Sigmoid colon (tissue), 7 donors: ENCODE results near the gene MSANTD2. TPM values are rescaled to one million over a fixed set of nuclear protein-coding genes. Genes with fewer than 3 reads are reported as not detected.

Experiments used
- DNase-seq: peaks from one replicate; pipeline ENCODE4 v3.0.0-alpha.2; 2019
- H3K27ac ChIP-seq, 4 donors: fragments of 200-600 bp; sonication (generic); one replicate each; pipeline ENCODE4 v1.5.1; 2016 to 2019; ENCODE audit warnings: mild to moderate bottlenecking in 1 of 4
- H3K27me3 ChIP-seq, 3 donors: fragments of 200-600 bp; sonication (generic); one replicate each; pipeline ENCODE4 v1.5.1; 2019; ENCODE audit warnings: mild to moderate bottlenecking in 1 of 3
- H3K36me3 ChIP-seq, 4 donors: fragments of 200-600 bp; sonication (generic); one replicate each; pipeline ENCODE4 v1.5.1; 2016 to 2019
- H3K4me1 ChIP-seq, 4 donors: fragments of 200-600 bp; sonication (generic); one replicate each; pipeline ENCODE4 v1.5.1; 2017 to 2019
- H3K4me3 ChIP-seq, 4 donors: fragments of 200-600 bp; sonication (generic); one replicate each; pipeline ENCODE4 v1.5.1; 2017 to 2019; ENCODE audit warnings: mild to moderate bottlenecking in 2 of 4, moderate library complexity in 1 of 4
- H3K9me3 ChIP-seq, 4 donors: fragments of 200-600 bp in 3 of 4; sonication (generic) in 3 of 4; one replicate each; pipeline versions ENCODE4 v1.5.1 to v1.6.1; 2013 to 2019
- EP300 ChIP-seq, 4 donors: sonication (generic); formaldehyde crosslinking; IDR thresholded peaks; one replicate each; pipeline ENCODE4 v1.6.1; 2017; ENCODE audit warnings: antibody characterized with exemption in 4 of 4
- POLR2A ChIP-seq, 2 donors: fragments of 450-650 bp; IDR thresholded peaks; one replicate each; pipeline ENCODE4 v1.6.1; 2016; ENCODE audit warnings: antibody characterized with exemption in 2 of 2, mild to moderate bottlenecking in 2 of 2, moderate library complexity in 2 of 2
- POLR2AphosphoS5 ChIP-seq, 4 donors: sonication (generic); formaldehyde crosslinking; IDR thresholded peaks; one replicate each; pipeline ENCODE4 v1.6.1; 2017; ENCODE audit warnings: antibody characterized with exemption in 4 of 4
- WGBS, 2 donors: extraction: QIAGEN DNeasy Blood & Tissue Kit; methylation state at CpG; one replicate each; pipeline ENCODE4 v1.1.7; 2013; 5-methylcytosine and 5-hydroxymethylcytosine counted together
- intact Hi-C: fragments of 100-400 bp; cut with DNase I; formaldehyde crosslinking; loops from one replicate; pipeline ENCODE4 v1.15.1; 2023
- polyA plus RNA-seq, 3 donors: library from polyadenylated mRNA; stranded (reverse); fragments of 200-250 nt; gene quantifications; one replicate each; pipeline ENCODE4 v1.2.3, GENCODE V29; 2013
- total RNA-seq, 4 donors: library from RNA; depleted of rRNA; stranded (reverse); fragments of >200 nt; gene quantifications; one replicate each; pipeline ENCODE4 v1.1.0, GENCODE V29; 2016
- TF ChIP-seq, protein P1 (sequence below), 4 experiments: fragments of 450-650 bp in 3 of 4; fragments of 200-600 bp in 1 of 4; IDR thresholded peaks; one replicate each; pipeline ENCODE4 v1.5.1; 2016 to 2019; ENCODE audit warnings: antibody characterized with exemption in 4 of 4, mild to moderate bottlenecking in 3 of 4, moderate library complexity in 2 of 4
- donor health status: healthy with polysubstance abuse.
- donor health status: Bipolar disorder and iron deficiency.
- donor health status: healthy.

Gene MSANTD2
- total and polyA plus RNA-seq, 7 donors, result 1.6 to 23.8 (median 8.6) TPM

- TF ChIP-seq POLR2A (IDR thresholded peaks at IDR 0.05) (no peak), EP300 (IDR thresholded peaks at IDR 0.05) (no peak), POLR2AphosphoS5 (IDR thresholded peaks at IDR 0.05) (no peak)
- TF ChIP-seq, protein P1, sequence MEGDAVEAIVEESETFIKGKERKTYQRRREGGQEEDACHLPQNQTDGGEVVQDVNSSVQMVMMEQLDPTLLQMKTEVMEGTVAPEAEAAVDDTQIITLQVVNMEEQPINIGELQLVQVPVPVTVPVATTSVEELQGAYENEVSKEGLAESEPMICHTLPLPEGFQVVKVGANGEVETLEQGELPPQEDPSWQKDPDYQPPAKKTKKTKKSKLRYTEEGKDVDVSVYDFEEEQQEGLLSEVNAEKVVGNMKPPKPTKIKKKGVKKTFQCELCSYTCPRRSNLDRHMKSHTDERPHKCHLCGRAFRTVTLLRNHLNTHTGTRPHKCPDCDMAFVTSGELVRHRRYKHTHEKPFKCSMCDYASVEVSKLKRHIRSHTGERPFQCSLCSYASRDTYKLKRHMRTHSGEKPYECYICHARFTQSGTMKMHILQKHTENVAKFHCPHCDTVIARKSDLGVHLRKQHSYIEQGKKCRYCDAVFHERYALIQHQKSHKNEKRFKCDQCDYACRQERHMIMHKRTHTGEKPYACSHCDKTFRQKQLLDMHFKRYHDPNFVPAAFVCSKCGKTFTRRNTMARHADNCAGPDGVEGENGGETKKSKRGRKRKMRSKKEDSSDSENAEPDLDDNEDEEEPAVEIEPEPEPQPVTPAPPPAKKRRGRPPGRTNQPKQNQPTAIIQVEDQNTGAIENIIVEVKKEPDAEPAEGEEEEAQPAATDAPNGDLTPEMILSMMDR (IDR thresholded peaks at IDR 0.05), result no peak
- H3K4me3 ChIP-seq, result peak overlapping the region; percentile 8 to 45 (median 42)
- H3K4me1 ChIP-seq, result peaks cover 0 to 47% (median 44%) of the 10 kb centered on the region in 4 donors
- no peaks in the 10 kb centered on the region for H3K9me3 ChIP-seq
- H3K27ac ChIP-seq, result peak overlapping the region; percentile 54 to 76 (median 68)
- WGBS, 2 donors, result 30 to 69% methylated on average over 25 of the region's 25 CpGs
- H3K27me3 ChIP-seq, result peaks cover 47 to 84% (median 72%) of the 10 kb centered on the region in 3 donors
- DNase-seq, result no peak
- intact Hi-C loops, result no loop called here
- H3K36me3 ChIP-seq, result no peaks in the 10 kb centered on the region
Measured at GRCh38 chr11:124760205-124760652, 40.0 kb downstream of the MSANTD2 start.

DNA sequence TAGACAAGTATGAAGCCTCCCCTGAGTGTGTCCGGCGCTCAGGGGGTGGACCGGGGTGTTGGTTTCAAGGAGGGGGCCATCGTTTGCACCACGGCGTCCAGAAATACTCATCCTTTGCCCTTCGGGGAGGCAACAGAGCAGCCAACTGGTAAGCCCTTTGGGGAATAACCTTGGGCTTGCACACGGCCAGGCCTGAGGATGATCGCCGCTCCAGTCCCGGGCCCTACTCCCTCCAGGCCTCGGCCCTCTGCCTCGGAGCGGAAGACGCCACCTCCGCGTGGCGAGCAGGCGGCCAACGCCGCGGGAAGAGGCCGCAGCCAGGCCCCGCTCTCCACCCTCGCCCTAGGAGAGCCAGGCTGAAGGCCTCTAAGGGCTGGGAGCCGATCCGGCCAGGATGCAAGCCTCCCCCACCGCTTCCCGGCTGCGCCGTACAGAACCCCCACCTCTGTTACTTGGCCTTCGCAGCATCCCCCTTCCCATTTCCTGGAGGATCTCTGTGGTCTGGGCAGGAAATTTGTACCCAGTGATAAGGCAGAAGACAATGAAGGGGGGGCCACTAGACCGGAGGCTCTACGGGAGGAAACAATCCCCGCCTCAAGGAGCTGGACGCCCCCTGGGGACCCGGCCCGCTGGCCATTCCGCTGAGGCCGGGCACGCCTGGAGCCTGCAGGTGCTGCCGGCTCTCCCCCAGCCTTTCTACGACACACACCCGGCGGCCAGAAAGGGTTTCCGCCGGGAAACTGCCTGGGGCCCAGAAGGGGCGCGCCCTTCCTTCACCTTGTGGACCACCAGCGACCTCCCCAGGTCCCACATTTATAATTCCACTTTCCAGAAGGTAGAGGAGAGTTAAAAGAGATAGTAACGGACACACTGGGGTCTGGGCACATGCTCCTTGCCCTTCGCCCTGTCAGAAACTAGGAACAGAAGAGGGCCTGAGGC, 40.7 kb downstream of the MSANTD2 start:
- 28 to 56% methylated on average over 52 of the region's 52 CpGs for WGBS, 2 donors
- intact Hi-C loops, result loop anchor here (10.0 kb wide), 1 partner anchor 195 kb away; the partner anchor contains the start of gene CCDC15
- peak overlapping the region; percentile 54 to 76 (median 68) for H3K27ac ChIP-seq
- peak overlapping the region; percentile 8 to 45 (median 42) for H3K4me3 ChIP-seq
- H3K4me1 ChIP-seq, result peaks cover 0 to 47% (median 44%) of the 10 kb centered on the region in 4 donors
- TF ChIP-seq POLR2A (IDR thresholded peaks at IDR 0.05) (no peak), POLR2AphosphoS5 (IDR thresholded peaks at IDR 0.05) (peak in 2 of 4 donors; percentile 37 to 46), EP300 (IDR thresholded peaks at IDR 0.05) (peak in 1 of 4 donors; percentile 11)
- H3K9me3 ChIP-seq, result no peaks in the 10 kb centered on the region
- no peak for DNase-seq
- H3K36me3 ChIP-seq, result no peaks in the 10 kb centered on the region
- peaks cover 47 to 88% (median 72%) of the 10 kb centered on the region in 3 donors for H3K27me3 ChIP-seq

GRCh38 chr11:124758355-124759265, 41.6 kb downstream of the MSANTD2 start:
- Histone ChIP-seq H3K9me3 (no peaks in the 10 kb centered on the region), H3K27me3 (peaks cover 47 to 96% (median 72%) of the 10 kb centered on the region in 3 donors), H3K27ac (peak overlapping the region; percentile 17 to 76 (median 52)), H3K36me3 (no peaks in the 10 kb centered on the region), H3K4me3 (peak overlapping the region in 3 of 4 donors; percentile 25 to 44 (median 41)), H3K4me1 (peaks cover 0 to 47% (median 44%) of the 10 kb centered on the region in 4 donors)
- TF ChIP-seq EP300 (IDR thresholded peaks at IDR 0.05) (no peak), POLR2AphosphoS5 (IDR thresholded peaks at IDR 0.05) (peak in 1 of 4 donors; percentile 17)
- TF ChIP-seq, protein P1 (IDR thresholded peaks at IDR 0.05), result peak; percentile 31 to 75 (median 64)
- peak; percentile 82 for DNase-seq
- intact Hi-C loops, result loop anchor here (10.0 kb wide), 1 partner anchor 196 kb away; the partner anchor contains the start of gene CCDC15
- 3 to 11% methylated on average over 53 of the region's 53 CpGs for WGBS, 2 donors

DNA sequence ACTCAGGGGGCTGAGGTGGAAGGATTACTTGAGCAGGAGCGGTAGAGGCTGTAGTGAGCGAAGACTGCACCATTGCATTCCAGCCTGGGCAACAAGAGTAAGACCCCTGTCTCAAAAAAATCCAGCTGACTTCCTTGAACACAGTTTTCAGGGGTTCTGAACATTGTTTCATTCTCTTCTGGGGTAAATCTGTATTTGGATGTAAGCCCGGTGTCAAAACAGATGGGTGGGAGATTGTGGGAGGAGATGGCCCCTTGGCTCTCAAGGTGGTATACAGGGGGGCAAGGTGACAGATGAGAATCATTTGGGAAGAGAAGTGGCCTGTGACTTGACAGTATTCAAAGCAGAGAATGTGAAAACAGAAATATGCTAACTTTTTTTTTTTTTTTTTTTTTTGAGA, 42.9 kb downstream of the MSANTD2 start:
- H3K27ac ChIP-seq, result no peak overlapping the region
- 81 to 91% methylated on average over 3 of the region's 3 CpGs for WGBS, 2 donors
- no peak overlapping the region for H3K4me3 ChIP-seq
- H3K9me3 ChIP-seq, result no peaks in the 10 kb centered on the region
- intact Hi-C loops, result loop anchor here (10.0 kb wide), 1 partner anchor 197 kb away; the partner anchor contains the start of gene CCDC15
- no peak for DNase-seq
- peaks cover 40 to 96% (median 69%) of the 10 kb centered on the region in 3 donors for H3K27me3 ChIP-seq
- peaks cover 0 to 36% (median 34%) of the 10 kb centered on the region in 4 donors for H3K4me1 ChIP-seq
- TF ChIP-seq, protein P1 (IDR thresholded peaks at IDR 0.05), result no peak
- TF ChIP-seq POLR2AphosphoS5 (IDR thresholded peaks at IDR 0.05) (no peak), POLR2A (IDR thresholded peaks at IDR 0.05) (no peak), EP300 (IDR thresholded peaks at IDR 0.05) (no peak)
- H3K36me3 ChIP-seq, result no peaks in the 10 kb centered on the region
